Panc1 (cell line): ENCODE measurements around the gene TNPO3. TPM values are rescaled to one million over a fixed set of nuclear protein-coding genes. Genes with fewer than 3 reads are reported as not detected.

Experiments
- ATAC-seq: fragments of 200-7000 bp; cut with Tn5 transposase; 2 replicates; pipeline ENCODE4 v1.9.1; 2020; ENCODE audit warnings: mild to moderate bottlenecking, moderate library complexity
- BruUV-seq: library from RNA; stranded (reverse); fragments of 400-500 nt; replicated peaks from 2 replicates; lab custom pipeline; 2021; lab: Mats Ljungman, UMichigan
- CTCF ChIA-PET: fragments of 300-600 bp; sonication (Branson Sonifier 250); formaldehyde crosslinking; loops from one replicate; lab custom pipeline; 2022; ENCODE audit warnings: antibody characterized with exemption; lab: Charles Lee
- POLR2A ChIA-PET: fragments of 300-600 bp; sonication (Branson Sonifier 250); formaldehyde crosslinking; loops from one replicate; lab custom pipeline; 2022; ENCODE audit warnings: antibody characterized with exemption; lab: Charles Lee
- DNase-seq: peaks from one replicate; pipeline ENCODE4 v3.0.0-alpha.2; 2010; ENCODE audit warnings: low read depth, low spot score
- H3K27ac ChIP-seq: 2 replicates; pipeline ENCODE4 v1.5.1; 2011; ENCODE audit warnings: mild to moderate bottlenecking, low read length, inconsistent platforms
- H3K27me3 ChIP-seq: fragments of 200-500 bp; sonication (Bioruptor generic); 2 replicates; pipeline ENCODE4 v1.6.0; 2014; ENCODE audit warnings: low read length, inconsistent platforms; ENCODE audit not compliant: control insufficient read depth, insufficient read depth
- H3K36me3 ChIP-seq: fragments of 200-500 bp; sonication (Bioruptor generic); 2 replicates; pipeline ENCODE4 v1.5.1; 2014; ENCODE audit warnings: inconsistent platforms, mild to moderate bottlenecking, low read length, moderate library complexity; ENCODE audit not compliant: control insufficient read depth, insufficient read depth
- H3K4me1 ChIP-seq: 2 replicates; pipeline ENCODE4 v1.5.1; 2011; ENCODE audit warnings: inconsistent platforms, mild to moderate bottlenecking, low read length, moderate library complexity; ENCODE audit not compliant: control insufficient read depth, insufficient read depth
- H3K4me3 ChIP-seq, 2 experiments: 2 replicates each; pipeline ENCODE4 v1.5.1; 2011 to 2012; ENCODE audit warnings: low read depth in 2 of 2, low read length in 2 of 2, mild to moderate bottlenecking in 2 of 2, inconsistent platforms in 1 of 2, moderate library complexity in 1 of 2
- H3K9me3 ChIP-seq: fragments of 200-500 bp; sonication (Bioruptor generic); 2 replicates; pipeline ENCODE4 v1.5.1; 2014; ENCODE audit warnings: low read depth, mild to moderate bottlenecking, inconsistent platforms, low read length, moderate library complexity; ENCODE audit not compliant: control insufficient read depth, insufficient read depth
- POLR2AphosphoS5 ChIP-seq: IDR thresholded peaks from 2 replicates; pipeline ENCODE4 v1.6.1; 2012; ENCODE audit warnings: mild to moderate bottlenecking, low read depth, low read length, moderate library complexity
- SIN3A ChIP-seq: IDR thresholded peaks from 2 replicates; pipeline ENCODE4 v1.6.1; 2012; ENCODE audit warnings: low read depth, mild to moderate bottlenecking, low read length, moderate library complexity, borderline replicate concordance; ENCODE audit not compliant: insufficient read depth
- TCF7L2 ChIP-seq: IDR thresholded peaks from 2 replicates; pipeline ENCODE4 v1.6.1; 2011; ENCODE audit warnings: mild to moderate bottlenecking, low read depth, low read length, inconsistent platforms
- in situ Hi-C: cut with HindIII; loops from 2 replicates; pipeline ENCODE4 v1.10.0; 2016; ENCODE audit warnings: low sequenced_read_pairs, low pct_unique_long_range_greater_than_20kb
- intact Hi-C: fragments of 100-400 bp; cut with micrococcal nuclease; formaldehyde crosslinking; loops from one replicate; pipeline ENCODE4 v1.10.0; 2022; ENCODE audit not compliant: unreplicated experiment
- total RNA-seq: library from RNA; stranded (reverse); gene quantifications from one replicate; pipeline ENCODE4 v1.2.1, GENCODE V29; 2021; ENCODE audit not compliant: unreplicated experiment
- TF ChIP-seq, protein P1 (sequence below): fragments of 450-650 bp; IDR thresholded peaks from 2 replicates; pipeline ENCODE4 v1.5.1; 2017; ENCODE audit warnings: mild to moderate bottlenecking
- TF ChIP-seq, protein P2 (sequence below), 2 experiments: IDR thresholded peaks; 2 replicates each; pipeline ENCODE4 v1.6.1; 2011 to 2012; ENCODE audit warnings: low read depth in 2 of 2, control low read depth in 1 of 2, low read length in 1 of 2, mild to moderate bottlenecking in 1 of 2, moderate library complexity in 1 of 2; ENCODE audit not compliant: insufficient read depth in 1 of 2

TNPO3 gene
- total RNA-seq, 1 experiment from 2014 or later, result 71.8 TPM

DNA sequence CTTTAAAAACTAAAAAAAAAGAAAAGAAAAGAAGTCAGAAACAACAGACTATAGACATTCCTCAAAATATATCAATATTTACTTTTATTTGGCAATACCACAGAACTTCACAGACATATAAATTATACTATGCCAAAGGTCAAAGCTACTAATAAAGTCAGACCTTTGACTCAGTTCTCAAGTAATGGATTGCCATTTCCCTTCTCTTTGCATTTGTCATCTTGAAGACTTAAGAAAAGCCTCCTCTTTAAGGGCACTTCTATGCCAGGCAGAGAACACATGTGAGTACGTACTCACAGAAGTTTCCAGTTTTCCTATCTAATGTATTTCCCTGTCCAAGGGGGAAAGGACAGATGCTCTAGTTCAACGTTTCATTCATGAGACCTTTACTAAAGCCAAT lies 37.6 kb downstream of the TNPO3 start:
- BruUV-seq, result TSS peak; percentile 4
- no peak for ATAC-seq
- no peaks in the 10 kb centered on the region for H3K9me3 ChIP-seq
- CTCF ChIA-PET, result no interaction called here
- no peaks in the 10 kb centered on the region for H3K4me1 ChIP-seq
- intact Hi-C loops, result no loop called here
- TF ChIP-seq, protein P1, sequence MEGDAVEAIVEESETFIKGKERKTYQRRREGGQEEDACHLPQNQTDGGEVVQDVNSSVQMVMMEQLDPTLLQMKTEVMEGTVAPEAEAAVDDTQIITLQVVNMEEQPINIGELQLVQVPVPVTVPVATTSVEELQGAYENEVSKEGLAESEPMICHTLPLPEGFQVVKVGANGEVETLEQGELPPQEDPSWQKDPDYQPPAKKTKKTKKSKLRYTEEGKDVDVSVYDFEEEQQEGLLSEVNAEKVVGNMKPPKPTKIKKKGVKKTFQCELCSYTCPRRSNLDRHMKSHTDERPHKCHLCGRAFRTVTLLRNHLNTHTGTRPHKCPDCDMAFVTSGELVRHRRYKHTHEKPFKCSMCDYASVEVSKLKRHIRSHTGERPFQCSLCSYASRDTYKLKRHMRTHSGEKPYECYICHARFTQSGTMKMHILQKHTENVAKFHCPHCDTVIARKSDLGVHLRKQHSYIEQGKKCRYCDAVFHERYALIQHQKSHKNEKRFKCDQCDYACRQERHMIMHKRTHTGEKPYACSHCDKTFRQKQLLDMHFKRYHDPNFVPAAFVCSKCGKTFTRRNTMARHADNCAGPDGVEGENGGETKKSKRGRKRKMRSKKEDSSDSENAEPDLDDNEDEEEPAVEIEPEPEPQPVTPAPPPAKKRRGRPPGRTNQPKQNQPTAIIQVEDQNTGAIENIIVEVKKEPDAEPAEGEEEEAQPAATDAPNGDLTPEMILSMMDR, result no peak
- TF ChIP-seq TCF7L2, result no peak
- no peak for TF ChIP-seq SIN3A
- TF ChIP-seq, protein P2, sequence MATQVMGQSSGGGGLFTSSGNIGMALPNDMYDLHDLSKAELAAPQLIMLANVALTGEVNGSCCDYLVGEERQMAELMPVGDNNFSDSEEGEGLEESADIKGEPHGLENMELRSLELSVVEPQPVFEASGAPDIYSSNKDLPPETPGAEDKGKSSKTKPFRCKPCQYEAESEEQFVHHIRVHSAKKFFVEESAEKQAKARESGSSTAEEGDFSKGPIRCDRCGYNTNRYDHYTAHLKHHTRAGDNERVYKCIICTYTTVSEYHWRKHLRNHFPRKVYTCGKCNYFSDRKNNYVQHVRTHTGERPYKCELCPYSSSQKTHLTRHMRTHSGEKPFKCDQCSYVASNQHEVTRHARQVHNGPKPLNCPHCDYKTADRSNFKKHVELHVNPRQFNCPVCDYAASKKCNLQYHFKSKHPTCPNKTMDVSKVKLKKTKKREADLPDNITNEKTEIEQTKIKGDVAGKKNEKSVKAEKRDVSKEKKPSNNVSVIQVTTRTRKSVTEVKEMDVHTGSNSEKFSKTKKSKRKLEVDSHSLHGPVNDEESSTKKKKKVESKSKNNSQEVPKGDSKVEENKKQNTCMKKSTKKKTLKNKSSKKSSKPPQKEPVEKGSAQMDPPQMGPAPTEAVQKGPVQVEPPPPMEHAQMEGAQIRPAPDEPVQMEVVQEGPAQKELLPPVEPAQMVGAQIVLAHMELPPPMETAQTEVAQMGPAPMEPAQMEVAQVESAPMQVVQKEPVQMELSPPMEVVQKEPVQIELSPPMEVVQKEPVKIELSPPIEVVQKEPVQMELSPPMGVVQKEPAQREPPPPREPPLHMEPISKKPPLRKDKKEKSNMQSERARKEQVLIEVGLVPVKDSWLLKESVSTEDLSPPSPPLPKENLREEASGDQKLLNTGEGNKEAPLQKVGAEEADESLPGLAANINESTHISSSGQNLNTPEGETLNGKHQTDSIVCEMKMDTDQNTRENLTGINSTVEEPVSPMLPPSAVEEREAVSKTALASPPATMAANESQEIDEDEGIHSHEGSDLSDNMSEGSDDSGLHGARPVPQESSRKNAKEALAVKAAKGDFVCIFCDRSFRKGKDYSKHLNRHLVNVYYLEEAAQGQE (IDR thresholded peaks at IDR 0.05; ENCODE audit: insufficient read depth in 1 of 2, low read depth in 2 of 2, low read length in 1 of 2), result no peak
- TF ChIP-seq POLR2AphosphoS5, result no peak
- H3K4me3 ChIP-seq, result no peak overlapping the region
- H3K27me3 ChIP-seq, result no peaks in the 10 kb centered on the region
- DNase-seq, result no peak
- H3K27ac ChIP-seq, result no peak overlapping the region
- H3K36me3 ChIP-seq, result peaks cover 21% of the 10 kb centered on the region; the same call in 1 of the 2 replicates
- POLR2A ChIA-PET, result no interaction called here
- in situ Hi-C loops, result no loop called here

DNA sequence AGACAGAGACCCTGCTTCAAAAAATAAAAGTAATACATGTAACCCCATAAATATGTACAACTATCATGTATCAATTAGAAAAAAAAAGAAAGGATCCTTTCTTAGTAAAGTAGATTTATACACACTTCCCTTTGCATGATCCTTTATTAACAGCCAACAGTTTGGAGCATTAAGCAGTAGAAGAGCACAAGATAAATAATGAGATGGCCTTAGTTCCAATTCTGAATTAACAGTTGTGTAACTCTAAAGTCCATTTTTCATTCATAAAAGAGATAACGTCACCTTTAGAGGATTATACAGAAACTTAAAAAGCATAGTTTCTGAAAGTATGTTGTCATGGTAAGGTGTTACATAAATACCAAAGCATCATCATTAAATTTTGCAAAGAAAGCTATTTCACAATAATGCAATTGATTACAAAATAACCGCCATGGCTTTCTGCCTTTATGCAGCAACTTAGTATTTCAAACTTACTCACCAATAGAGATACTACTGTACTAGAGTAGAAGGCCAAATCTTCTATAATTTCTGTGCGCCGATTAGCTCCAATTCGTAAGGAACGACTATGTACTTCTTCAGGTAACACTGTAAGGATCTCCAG lies 40.3 kb downstream of the TNPO3 start:
- H3K9me3 ChIP-seq, result no peaks in the 10 kb centered on the region
- no peak overlapping the region for H3K27ac ChIP-seq
- TF ChIP-seq SIN3A (no peak), POLR2AphosphoS5 (no peak), TCF7L2 (no peak)
- TF ChIP-seq, protein P2 (IDR thresholded peaks at IDR 0.05; ENCODE audit: insufficient read depth in 1 of 2, low read depth in 2 of 2, low read length in 1 of 2), result no peak
- TF ChIP-seq, protein P1, result no peak
- peaks cover 27% of the 10 kb centered on the region for H3K36me3 ChIP-seq
- intact Hi-C loops, result no loop called here
- ATAC-seq (no peak), DNase-seq (no peak)
- no peaks in the 10 kb centered on the region for H3K4me1 ChIP-seq
- ChIA-PET CTCF (no interaction called here), POLR2A (no interaction called here)
- no TSS peak for BruUV-seq
- no peak overlapping the region for H3K4me3 ChIP-seq
- in situ Hi-C loops, result no loop called here
- H3K27me3 ChIP-seq, result no peaks in the 10 kb centered on the region
